ENCODE results near the gene CTNNA3. TPM values are rescaled to one million over a fixed set of nuclear protein-coding genes. Genes with fewer than 3 reads are reported as not detected.

The CTNNA3 gene
- total and polyA plus RNA-seq, 4 donors: under 0.01 to 39.8 (median 0.09) TPM

DNA sequence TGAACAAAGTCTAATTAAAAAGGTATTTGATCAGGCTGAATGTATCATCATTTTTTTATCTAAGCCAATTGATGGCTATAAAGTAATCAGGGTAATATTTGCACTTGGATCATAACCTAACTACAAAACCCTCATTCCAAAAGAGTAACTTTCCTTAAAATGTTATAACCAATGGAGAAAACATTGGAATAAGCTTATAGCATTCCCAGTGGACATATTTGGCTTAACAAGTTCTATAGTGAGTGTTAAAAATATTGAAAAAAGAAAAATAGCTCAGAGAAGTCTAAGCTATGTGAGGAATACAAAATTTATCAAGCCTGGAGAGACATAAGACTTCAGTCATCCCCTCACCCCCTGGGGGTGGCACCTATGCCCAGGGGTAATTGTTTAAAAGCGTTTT lies 411.4 kb downstream of the CTNNA3 start:
- no peaks in the 10 kb centered on the region for H3K36me3 ChIP-seq (ENCODE audit: control insufficient read depth in 4 of 4, insufficient read depth in 4 of 4, low read length in 4 of 4)
- H3K9ac ChIP-seq (ENCODE audit: insufficient read depth in 1 of 2, low read length in 2 of 2): no peak overlapping the region
- 67 to 83% methylated on average over 1 of the region's 1 CpG for WGBS, 2 donors
- peaks cover 0 to 3% (median 0%) of the 10 kb centered on the region in 5 donors for H3K4me1 ChIP-seq (ENCODE audit: control insufficient read depth in 5 of 5, insufficient read depth in 5 of 5, low read length in 5 of 5)
- H3K27ac ChIP-seq (ENCODE audit: low read depth in 1 of 2, low read length in 1 of 2): no peak overlapping the region
- no peaks in the 10 kb centered on the region for H3K9me3 ChIP-seq (ENCODE audit: control insufficient read depth in 4 of 4, insufficient read depth in 3 of 4, low read length in 3 of 4)
- TF ChIP-seq, protein P1, sequence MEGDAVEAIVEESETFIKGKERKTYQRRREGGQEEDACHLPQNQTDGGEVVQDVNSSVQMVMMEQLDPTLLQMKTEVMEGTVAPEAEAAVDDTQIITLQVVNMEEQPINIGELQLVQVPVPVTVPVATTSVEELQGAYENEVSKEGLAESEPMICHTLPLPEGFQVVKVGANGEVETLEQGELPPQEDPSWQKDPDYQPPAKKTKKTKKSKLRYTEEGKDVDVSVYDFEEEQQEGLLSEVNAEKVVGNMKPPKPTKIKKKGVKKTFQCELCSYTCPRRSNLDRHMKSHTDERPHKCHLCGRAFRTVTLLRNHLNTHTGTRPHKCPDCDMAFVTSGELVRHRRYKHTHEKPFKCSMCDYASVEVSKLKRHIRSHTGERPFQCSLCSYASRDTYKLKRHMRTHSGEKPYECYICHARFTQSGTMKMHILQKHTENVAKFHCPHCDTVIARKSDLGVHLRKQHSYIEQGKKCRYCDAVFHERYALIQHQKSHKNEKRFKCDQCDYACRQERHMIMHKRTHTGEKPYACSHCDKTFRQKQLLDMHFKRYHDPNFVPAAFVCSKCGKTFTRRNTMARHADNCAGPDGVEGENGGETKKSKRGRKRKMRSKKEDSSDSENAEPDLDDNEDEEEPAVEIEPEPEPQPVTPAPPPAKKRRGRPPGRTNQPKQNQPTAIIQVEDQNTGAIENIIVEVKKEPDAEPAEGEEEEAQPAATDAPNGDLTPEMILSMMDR (IDR thresholded peaks at IDR 0.05; ENCODE audit: control extremely low read depth, extremely low read depth): no peak
- ATAC-seq (ENCODE audit: insufficient read depth, low FRiP score): no peak
- no peak overlapping the region for H3K4me3 ChIP-seq
- H3K27me3 ChIP-seq (ENCODE audit: control insufficient read depth in 3 of 3, insufficient read depth in 3 of 3, low read length in 2 of 3): no peaks in the 10 kb centered on the region
- no peak for DNase-seq

DNA sequence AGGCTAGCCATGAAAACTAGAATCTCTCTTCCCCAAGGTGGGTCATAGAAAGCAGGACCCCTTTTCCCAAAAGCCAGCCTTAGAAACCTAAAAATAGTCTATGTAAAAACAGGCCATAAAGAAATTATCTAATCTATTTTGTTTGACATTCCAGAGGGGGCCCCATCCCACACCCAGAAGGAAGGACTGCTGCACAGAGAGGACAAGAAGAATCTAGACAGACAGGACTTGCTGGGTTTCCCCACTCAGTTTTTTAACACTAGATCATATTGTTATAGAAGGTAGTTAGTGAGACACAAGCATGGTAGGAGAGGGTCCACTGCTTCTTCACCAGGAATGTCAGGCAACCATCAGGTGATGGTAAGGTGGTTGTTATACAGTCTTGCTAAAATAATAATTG lies 413.1 kb downstream of the CTNNA3 start:
- peaks cover 0 to 5% (median 0%) of the 10 kb centered on the region in 5 donors for H3K4me1 ChIP-seq (ENCODE audit: control insufficient read depth in 5 of 5, insufficient read depth in 5 of 5, low read length in 5 of 5)
- H3K36me3 ChIP-seq (ENCODE audit: control insufficient read depth in 4 of 4, insufficient read depth in 4 of 4, low read length in 4 of 4): no peaks in the 10 kb centered on the region
- no peaks in the 10 kb centered on the region for H3K9me3 ChIP-seq (ENCODE audit: control insufficient read depth in 4 of 4, insufficient read depth in 3 of 4, low read length in 3 of 4)
- H3K4me3 ChIP-seq: no peak overlapping the region
- TF ChIP-seq, protein P1 (IDR thresholded peaks at IDR 0.05; ENCODE audit: control extremely low read depth, extremely low read depth): no peak
- no peak for DNase-seq
- H3K27ac ChIP-seq (ENCODE audit: low read depth in 1 of 2, low read length in 1 of 2): no peak overlapping the region
- no peaks in the 10 kb centered on the region for H3K27me3 ChIP-seq (ENCODE audit: control insufficient read depth in 3 of 3, insufficient read depth in 3 of 3, low read length in 2 of 3)
- H3K9ac ChIP-seq (ENCODE audit: insufficient read depth in 1 of 2, low read length in 2 of 2): no peak overlapping the region
- ATAC-seq (ENCODE audit: insufficient read depth, low FRiP score): no peak

DNA sequence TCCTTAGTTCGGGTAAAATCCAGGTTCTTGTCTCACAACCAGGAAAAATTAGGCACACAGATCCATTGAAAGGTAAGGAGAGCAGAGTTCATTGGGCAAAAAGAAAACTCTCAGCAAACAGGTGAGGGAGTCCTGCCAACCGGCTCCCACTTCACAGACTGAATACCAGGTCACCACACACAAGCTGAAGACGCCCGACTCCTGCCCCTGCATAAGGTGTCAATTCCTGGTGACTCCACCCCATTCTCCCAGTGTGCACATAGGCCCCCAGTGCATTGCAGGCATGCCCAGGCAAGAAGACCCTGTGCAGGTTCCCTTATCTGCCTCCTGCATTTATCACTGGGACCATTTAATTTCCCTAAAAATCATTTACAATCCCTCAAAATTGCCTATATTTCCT lies 415.6 kb downstream of the CTNNA3 start:
- H3K27me3 ChIP-seq (ENCODE audit: control insufficient read depth in 3 of 3, insufficient read depth in 3 of 3, low read length in 2 of 3): no peaks in the 10 kb centered on the region
- H3K27ac ChIP-seq (ENCODE audit: low read depth in 1 of 2, low read length in 1 of 2): no peak overlapping the region
- peaks cover 0 to 5% (median 0%) of the 10 kb centered on the region in 5 donors for H3K4me1 ChIP-seq (ENCODE audit: control insufficient read depth in 5 of 5, insufficient read depth in 5 of 5, low read length in 5 of 5)
- TF ChIP-seq, protein P1 (IDR thresholded peaks at IDR 0.05; ENCODE audit: control extremely low read depth, extremely low read depth): no peak
- no peak overlapping the region for H3K9ac ChIP-seq (ENCODE audit: insufficient read depth in 1 of 2, low read length in 2 of 2)
- no peak overlapping the region for H3K4me3 ChIP-seq
- DNase-seq (no peak), ATAC-seq (ENCODE audit: insufficient read depth, low FRiP score) (no peak)
- no peaks in the 10 kb centered on the region for H3K9me3 ChIP-seq (ENCODE audit: control insufficient read depth in 4 of 4, insufficient read depth in 3 of 4, low read length in 3 of 4)
- 93 to 94% methylated on average over 4 of the region's 4 CpGs for WGBS, 2 donors
- no peaks in the 10 kb centered on the region for H3K36me3 ChIP-seq (ENCODE audit: control insufficient read depth in 4 of 4, insufficient read depth in 4 of 4, low read length in 4 of 4)

DNA sequence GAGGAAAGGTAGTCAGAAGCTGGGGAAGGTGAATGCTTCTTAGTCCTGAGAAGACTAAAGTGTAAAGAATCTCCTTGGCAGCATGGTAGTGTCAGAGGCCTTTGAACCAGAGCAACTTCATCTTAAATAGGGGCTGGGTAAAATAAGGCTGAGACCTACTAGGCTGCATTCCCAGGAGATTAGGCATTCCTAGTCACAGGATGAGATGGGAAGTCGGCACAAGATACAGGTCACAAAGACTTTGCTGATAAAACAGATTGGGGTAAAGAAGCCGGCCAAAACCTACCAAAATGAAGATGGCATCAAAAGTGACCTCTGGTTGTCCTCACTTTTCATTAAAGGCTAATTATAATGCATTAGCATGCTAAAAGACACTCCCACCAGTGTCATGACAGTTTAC lies 418.6 kb downstream of the CTNNA3 start:
- no peaks in the 10 kb centered on the region for H3K27me3 ChIP-seq (ENCODE audit: control insufficient read depth in 3 of 3, insufficient read depth in 3 of 3, low read length in 2 of 3)
- H3K4me3 ChIP-seq: no peak overlapping the region
- ATAC-seq (ENCODE audit: insufficient read depth, low FRiP score): no peak
- TF ChIP-seq, protein P1 (IDR thresholded peaks at IDR 0.05; ENCODE audit: control extremely low read depth, extremely low read depth): no peak
- H3K9ac ChIP-seq (ENCODE audit: insufficient read depth in 1 of 2, low read length in 2 of 2): no peak overlapping the region
- H3K9me3 ChIP-seq (ENCODE audit: control insufficient read depth in 4 of 4, insufficient read depth in 3 of 4, low read length in 3 of 4): no peaks in the 10 kb centered on the region
- no peak overlapping the region for H3K27ac ChIP-seq (ENCODE audit: low read depth in 1 of 2, low read length in 1 of 2)
- peaks cover 0 to 2% (median 0%) of the 10 kb centered on the region in 5 donors for H3K4me1 ChIP-seq (ENCODE audit: control insufficient read depth in 5 of 5, insufficient read depth in 5 of 5, low read length in 5 of 5)
- WGBS, 2 donors: 86% methylated on average over 2 of the region's 2 CpGs
- no peak for DNase-seq
- H3K36me3 ChIP-seq (ENCODE audit: control insufficient read depth in 4 of 4, insufficient read depth in 4 of 4, low read length in 4 of 4): no peaks in the 10 kb centered on the region
